ENCODE results near the gene SLC27A4.

SLC27A4 gene

GRCh38 chr9:128405077-128405779 lies 64.9 kb downstream of the SLC27A4 start:
- no peak overlapping the region for H3K4me3 Mint-ChIP-seq
- H3K27ac Mint-ChIP-seq = no peak overlapping the region
- no peaks in the 10 kb centered on the region for H3K9me3 Mint-ChIP-seq
- no peak for DNase-seq
- H3K36me3 Mint-ChIP-seq (ENCODE audit: low read depth) = no peaks in the 10 kb centered on the region
- H3K4me1 Mint-ChIP-seq (ENCODE audit: low read depth) = no peaks in the 10 kb centered on the region
- peaks cover 27% of the 10 kb centered on the region for H3K27me3 Mint-ChIP-seq

- Mint-ChIP-seq H3K4me3 (no peak overlapping the region), H3K9me3 (no peaks in the 10 kb centered on the region), H3K27ac (no peak overlapping the region), H3K27me3 (peaks cover 29% of the 10 kb centered on the region), H3K4me1 (ENCODE audit: low read depth) (no peaks in the 10 kb centered on the region), H3K36me3 (ENCODE audit: low read depth) (no peaks in the 10 kb centered on the region)
- DNase-seq = no peak
Measured at GRCh38 chr9:128405780-128406171, 65.4 kb downstream of the SLC27A4 start.

DNA sequence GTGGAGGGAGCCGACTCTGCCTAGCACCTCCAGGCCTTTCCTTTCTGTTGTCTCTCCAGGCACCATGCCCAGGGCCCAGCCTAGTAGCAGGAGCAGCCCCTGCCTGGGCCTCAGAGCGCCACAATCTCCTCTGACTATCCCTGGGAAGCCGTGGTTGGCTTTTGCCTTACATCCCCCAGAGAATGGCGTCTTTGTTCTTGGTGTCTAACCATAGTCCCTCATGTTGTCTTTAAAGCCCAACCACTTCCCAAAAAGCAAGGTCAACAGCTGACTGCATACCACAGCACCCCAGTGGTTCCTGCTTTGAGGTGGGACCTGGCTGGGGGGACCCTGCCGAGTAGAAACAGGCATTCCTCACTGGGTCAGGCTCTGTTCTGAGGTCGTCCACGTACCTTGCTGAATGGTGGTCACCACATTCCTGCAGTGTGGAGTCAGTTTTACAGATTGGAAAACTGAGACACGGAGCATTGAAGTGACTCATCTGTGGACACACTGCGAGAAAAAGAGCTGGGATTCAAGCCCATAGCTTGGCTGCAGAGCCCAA lies 66.6 kb downstream of the SLC27A4 start:
- no peaks in the 10 kb centered on the region for H3K9me3 Mint-ChIP-seq
- no peak overlapping the region for H3K27ac Mint-ChIP-seq
- no peak for DNase-seq
- peaks cover 40% of the 10 kb centered on the region for H3K27me3 Mint-ChIP-seq
- no peaks in the 10 kb centered on the region for H3K36me3 Mint-ChIP-seq (ENCODE audit: low read depth)
- H3K4me3 Mint-ChIP-seq = no peak overlapping the region
- H3K4me1 Mint-ChIP-seq (ENCODE audit: low read depth) = no peaks in the 10 kb centered on the region

- Mint-ChIP-seq H3K4me3 (no peak overlapping the region), H3K27ac (no peak overlapping the region), H3K4me1 (ENCODE audit: low read depth) (no peaks in the 10 kb centered on the region), H3K9me3 (no peaks in the 10 kb centered on the region), H3K27me3 (peaks cover 50% of the 10 kb centered on the region), H3K36me3 (ENCODE audit: low read depth) (no peaks in the 10 kb centered on the region)
- DNase-seq = no peak
Measured at GRCh38 chr9:128408963-128409431, 68.7 kb downstream of the SLC27A4 start.

- Mint-ChIP-seq H3K27ac (no peak overlapping the region), H3K4me3 (no peak overlapping the region), H3K36me3 (ENCODE audit: low read depth) (no peaks in the 10 kb centered on the region), H3K4me1 (ENCODE audit: low read depth) (no peaks in the 10 kb centered on the region), H3K9me3 (no peaks in the 10 kb centered on the region), H3K27me3 (peaks cover 54% of the 10 kb centered on the region)
- no peak for DNase-seq
Measured at GRCh38 chr9:128409450-128409849, 69.1 kb downstream of the SLC27A4 start.

DNA sequence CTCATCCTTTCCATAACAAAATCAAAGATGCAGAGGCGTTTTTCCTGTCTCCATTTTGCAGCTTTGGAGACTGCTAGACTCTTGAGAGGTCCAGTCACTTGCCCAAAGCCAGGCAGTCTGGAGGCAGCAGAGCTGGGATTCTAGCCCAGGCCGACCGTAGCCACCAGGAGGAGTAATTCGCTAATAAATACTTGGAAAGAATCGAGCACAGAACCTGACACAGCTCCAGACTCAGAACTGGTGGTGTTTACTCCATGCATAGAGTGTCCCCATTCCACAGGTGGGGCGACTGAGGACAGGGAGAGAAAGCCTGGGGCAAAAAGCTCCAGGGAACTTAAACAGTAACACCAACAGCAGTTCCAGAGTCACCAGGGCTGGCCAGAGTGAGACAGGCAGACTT lies 69.7 kb downstream of the SLC27A4 start:
- H3K9me3 Mint-ChIP-seq = no peaks in the 10 kb centered on the region
- H3K36me3 Mint-ChIP-seq (ENCODE audit: low read depth) = no peaks in the 10 kb centered on the region
- H3K4me3 Mint-ChIP-seq = no peak overlapping the region
- H3K4me1 Mint-ChIP-seq (ENCODE audit: low read depth) = no peaks in the 10 kb centered on the region
- H3K27me3 Mint-ChIP-seq = peaks cover 59% of the 10 kb centered on the region
- DNase-seq = no peak
- H3K27ac Mint-ChIP-seq = no peak overlapping the region
